Renal cortex interstitium (tissue), 11 donors: ENCODE data around the gene ZNF236. TPM values are rescaled to one million over a fixed set of nuclear protein-coding genes. Genes with fewer than 3 reads are reported as not detected.

Experiments
- DNase-seq, 11 donors: peaks; one replicate each; pipeline ENCODE4 v3.0.0-alpha.2; 2013; ENCODE audit warnings: low read depth in 9 of 11, low spot score in 4 of 11; ENCODE audit errors: extremely low read depth in 1 of 11
- polyA plus RNA-seq, 3 donors: library from polyadenylated mRNA; unstranded; fragments of 120-200 nt; gene quantifications; one replicate each; pipeline ENCODE4 v1.2.1, GENCODE V29; 2013; ENCODE audit not compliant: insufficient read length in 3 of 3

The ZNF236 gene
- polyA plus RNA-seq, 3 donors: 8.8 to 12.3 (median 10.1) TPM

DNA sequence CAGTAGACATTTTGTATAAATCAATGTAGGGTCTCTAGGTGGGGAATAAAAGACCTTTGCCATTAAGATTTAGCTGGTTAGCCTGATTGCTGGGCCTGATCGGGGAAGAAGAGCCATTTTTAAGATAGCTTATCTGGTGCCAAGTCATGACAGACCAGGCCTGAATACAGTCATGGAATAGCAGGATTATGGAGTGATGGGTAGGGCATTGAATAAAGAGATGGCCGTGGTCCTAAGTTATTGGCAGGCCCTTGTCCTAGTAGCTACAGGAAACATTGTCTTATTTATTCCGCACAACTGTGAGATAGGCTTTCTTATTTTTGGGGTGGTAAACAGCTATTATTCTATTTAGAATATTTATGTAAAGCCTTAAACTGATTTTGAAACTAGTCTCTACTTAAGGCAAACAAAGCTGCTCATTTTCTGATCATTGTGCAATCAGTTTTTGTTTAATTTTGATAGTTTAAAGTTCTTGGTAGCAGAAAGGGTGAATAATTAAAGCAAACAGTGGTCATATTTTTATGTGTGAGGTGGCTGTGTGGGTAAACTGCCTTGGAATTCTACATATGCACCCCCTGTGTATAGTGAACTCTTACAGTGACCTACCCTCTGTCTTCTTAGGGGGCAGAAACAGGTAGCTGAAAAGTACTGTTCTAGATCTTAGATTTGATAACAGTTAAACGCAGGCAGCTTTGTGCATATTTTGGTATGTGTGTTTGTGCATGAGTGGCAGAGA is 22.6 kb downstream of the ZNF236 start:
- DNase-seq: no peak

DNA sequence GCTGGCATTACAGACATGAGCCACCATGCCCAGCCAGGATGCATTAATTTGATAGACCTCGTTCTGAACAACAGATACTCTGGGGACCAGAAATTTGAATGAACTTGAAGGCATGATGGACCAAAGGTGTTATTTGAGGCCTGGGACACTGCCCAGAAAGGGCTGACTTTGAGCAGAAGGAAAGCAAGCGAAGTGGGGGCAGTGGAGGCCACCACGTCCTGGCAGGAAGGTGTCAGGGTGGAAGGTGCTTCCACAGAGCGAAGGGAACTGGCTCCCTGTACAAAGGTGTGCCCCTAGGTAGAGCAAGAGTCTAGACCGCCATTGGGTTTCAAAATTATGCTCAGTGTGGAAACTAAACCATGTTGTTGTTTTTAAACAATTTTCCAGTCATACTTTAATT is 23.9 kb downstream of the ZNF236 start:
- DNase-seq: no peak

DNA sequence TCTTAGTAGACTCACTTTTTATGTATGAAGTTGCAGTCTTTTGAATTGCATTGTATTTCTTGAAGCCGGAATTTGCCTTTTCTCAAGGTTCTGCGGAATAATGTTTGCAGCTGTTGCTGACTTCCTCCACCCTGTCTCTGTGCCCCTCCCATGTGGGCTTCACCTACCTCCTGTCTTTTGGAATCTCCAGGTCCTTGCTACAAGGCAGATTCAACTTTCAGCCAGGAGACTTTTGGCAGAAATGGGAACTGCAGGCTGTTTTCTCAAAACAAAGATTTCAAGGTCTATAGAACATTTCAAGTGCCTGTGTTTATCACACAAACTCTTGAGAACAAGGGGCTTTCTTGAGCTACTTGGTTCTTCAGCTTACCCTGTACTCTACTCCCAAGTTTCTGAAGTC is 25.6 kb downstream of the ZNF236 start:
- no peak for DNase-seq

DNA sequence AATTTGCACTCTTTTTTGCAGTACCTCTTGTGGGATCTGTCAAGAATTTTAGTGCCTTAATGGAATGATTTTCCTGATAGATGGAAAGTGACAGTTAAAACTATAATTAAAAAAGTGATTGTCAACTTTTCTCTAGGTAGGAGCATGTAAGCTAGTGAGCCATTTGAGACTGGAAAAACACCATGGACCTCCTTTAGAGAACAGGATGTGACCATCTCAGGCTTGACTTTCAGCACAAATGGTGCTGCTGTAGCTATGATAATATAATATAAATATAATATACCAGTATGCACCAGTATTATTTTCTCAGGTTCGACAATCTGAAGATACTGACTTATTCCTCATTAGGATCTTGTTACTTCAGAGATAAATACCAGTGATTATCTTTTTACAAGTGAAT is 27.8 kb downstream of the ZNF236 start:
- DNase-seq: no peak

DNA sequence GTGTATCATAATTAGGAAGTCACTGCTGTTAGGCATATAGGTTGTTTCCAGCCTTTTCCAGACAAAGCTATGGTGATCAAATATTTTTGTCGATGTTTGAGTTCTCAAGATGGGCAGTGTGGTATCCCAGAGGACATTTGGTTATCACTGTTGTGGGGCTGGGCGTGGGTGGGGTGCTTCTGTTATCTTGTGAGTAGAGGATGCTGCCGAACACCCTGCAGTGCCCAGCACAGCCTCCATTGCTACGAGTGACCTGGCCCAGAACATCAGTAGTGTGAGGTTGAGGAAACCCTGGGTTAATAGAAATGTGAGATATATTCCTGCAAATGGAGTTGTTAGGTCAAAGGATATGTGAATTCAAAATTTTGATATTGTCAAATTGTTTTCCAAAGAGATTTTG is 33.2 kb downstream of the ZNF236 start:
- no peak for DNase-seq

DNA sequence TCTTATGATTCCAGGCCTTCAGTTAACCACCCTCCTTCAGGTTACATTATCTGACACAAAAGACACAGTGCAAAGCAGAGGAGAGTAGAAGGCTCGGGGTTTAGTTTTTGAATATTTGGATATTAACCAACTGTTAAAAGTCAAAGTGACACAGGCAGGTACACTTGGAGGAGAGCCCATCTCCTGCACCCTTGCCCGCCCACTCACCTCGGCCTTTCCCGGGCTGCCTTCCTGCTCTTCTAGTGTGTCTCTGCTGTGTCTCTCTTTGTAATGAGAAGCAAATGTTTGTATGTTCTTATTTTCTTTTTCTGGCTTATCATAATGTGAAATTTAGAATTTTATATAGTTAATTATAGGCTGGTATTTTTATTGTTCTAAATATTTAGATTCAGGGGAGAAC is 35.1 kb downstream of the ZNF236 start:
- DNase-seq: no peak

DNA sequence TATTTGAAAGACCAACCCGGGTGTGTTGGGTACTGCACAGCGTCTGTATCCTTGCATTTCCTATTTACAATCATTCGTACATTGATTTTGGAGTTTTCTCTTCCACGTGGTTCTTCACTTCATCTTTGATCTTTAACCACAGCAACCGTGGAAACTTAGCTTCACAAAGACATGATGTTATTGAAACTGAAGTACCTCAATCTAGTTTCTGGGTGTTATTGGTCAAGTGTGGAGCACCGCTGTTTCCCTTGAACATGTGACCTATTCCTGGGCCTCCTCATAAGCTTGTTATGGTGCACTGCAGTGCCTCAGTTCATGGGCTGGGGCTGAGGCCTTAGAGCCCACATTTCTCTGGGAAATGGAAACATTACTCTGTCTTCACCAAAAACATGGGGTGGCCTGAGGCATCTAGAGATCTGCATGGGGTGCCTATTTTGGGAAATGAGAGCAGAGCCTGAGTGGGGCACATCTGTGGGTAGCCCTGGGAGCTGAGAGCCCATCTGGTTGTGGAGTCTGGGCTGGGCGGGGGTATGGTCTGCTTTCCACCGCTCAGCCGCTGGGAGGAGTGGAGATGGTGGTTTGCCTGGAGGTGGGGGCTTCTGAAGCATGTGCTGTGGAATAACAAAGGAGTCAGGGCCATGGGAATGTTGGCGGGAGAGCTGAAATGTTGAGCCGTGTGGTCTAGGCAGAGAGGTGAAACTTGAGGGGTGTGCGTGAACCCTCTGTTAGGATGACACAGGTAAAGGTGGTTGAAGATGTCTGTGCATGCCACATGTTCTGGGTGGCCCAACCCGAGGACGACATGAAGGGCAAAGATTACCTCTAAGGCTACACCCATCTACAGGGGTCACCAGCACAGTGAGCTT is 37.4 kb downstream of the ZNF236 start:
- DNase-seq: no peak

DNA sequence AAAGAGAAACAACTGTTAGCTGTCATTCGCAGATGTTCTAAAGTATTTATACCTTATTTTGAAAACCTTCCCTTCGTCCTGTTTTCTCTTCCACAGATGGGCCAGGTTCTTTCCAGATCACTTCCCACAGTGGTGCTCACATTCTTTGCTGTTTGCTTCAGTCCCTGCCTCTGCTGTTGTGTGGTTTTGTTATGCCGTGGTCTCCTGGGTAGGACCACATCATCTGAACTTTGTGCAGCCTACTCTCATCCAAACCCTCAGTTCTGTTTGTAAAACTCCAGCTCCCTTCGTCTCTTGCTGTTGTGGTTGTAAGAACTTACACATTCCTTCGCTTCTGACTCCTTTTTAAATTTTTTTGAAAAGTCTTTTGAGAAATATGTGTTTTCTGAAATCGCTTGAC is 38.1 kb downstream of the ZNF236 start:
- no peak for DNase-seq

DNA sequence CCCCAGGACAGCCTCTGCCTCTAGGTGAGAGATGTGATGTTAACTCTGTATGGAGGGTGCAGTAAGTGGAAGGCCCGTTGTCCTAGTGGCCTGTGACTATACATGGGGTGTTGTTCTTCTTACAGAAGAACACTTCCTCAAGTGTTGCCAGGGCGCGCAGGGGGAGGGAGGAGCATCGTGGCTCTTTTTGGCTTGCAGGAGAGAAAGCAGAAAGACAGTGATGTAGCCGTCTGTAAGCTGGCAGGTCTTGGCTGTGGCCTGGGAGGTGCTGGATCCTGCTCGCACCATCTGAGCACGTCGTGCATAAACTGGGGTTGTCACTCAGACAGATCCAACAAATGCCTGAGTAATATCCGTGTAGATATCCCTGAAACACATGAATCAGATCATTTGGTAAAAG is 44.3 kb downstream of the ZNF236 start:
- no peak for DNase-seq

DNA sequence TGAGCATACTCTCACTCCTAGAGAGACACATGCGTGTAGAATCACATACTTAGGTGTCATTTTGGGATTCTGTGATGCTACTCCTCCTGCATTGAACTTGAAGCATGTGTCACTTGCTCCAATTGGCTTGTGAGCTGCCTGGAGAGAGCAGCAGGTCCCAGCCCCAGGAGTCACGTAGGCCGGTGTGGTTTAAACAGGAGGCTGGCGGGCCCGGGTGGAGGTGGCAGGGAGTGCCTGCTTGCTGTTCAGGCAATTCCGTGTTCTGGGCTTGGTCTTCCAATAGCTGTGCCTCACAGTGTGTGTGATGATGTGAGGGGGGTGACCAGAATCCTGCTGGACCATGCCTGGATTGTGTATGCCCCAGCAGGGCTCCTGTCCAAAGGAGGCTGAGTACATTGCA is 51.0 kb downstream of the ZNF236 start:
- no peak for DNase-seq

DNA sequence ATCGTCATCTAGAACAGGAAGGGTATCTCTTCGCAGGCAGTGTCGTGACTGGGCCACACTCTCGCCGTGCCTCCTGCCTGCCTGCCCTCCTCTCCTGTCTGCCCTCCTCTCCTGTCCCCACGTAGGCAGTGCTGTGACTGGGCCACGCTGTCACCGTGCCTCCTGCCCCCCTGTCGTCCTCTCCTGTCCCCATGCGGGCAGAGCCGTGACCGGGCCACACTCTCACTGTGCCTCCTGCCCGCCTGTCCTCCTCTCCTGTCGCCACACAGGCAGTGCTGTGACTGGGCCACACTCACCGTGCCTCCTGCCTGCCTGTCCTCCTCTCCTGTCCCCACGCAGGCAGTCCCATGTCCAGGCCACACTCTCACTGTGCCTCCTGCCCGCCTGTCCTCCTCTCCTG is 51.4 kb downstream of the ZNF236 start:
- no peak for DNase-seq

DNA sequence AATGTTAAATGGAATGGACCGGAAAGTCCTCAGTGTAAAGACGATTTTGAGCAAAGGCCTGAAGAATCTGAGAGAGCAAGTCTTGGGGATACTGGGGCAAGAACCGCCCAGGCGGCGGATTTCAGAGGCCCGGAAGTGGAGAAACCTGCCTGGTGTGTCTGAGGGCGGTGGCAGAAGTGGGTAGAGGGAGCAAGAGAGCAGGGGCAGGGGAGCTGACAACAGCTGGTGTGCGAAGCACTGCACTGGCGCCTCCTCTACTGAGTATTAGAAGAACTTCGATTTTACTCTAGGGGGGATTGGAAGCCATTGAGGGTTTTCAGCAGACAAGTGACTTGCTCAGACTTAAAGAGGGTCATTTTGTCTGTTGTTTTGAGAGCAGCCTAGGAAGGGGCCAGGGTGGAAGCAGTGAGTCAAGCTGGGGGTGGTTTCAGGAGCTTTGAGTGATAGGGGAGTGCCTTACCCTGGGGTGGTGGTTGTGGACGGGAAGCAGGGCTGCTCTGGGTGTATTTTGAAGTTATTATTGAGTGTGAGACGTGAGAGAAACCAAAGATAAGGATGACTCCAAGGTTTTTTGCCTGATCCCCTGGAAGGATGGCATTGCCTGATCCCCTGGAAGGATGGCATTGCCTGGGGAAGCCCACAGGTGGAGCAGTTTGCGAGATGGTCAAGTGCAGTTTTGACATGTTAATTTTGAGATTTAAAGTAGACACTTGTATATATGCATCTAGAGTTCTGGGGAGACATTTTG is 52.5 kb downstream of the ZNF236 start:
- DNase-seq: no peak

DNA sequence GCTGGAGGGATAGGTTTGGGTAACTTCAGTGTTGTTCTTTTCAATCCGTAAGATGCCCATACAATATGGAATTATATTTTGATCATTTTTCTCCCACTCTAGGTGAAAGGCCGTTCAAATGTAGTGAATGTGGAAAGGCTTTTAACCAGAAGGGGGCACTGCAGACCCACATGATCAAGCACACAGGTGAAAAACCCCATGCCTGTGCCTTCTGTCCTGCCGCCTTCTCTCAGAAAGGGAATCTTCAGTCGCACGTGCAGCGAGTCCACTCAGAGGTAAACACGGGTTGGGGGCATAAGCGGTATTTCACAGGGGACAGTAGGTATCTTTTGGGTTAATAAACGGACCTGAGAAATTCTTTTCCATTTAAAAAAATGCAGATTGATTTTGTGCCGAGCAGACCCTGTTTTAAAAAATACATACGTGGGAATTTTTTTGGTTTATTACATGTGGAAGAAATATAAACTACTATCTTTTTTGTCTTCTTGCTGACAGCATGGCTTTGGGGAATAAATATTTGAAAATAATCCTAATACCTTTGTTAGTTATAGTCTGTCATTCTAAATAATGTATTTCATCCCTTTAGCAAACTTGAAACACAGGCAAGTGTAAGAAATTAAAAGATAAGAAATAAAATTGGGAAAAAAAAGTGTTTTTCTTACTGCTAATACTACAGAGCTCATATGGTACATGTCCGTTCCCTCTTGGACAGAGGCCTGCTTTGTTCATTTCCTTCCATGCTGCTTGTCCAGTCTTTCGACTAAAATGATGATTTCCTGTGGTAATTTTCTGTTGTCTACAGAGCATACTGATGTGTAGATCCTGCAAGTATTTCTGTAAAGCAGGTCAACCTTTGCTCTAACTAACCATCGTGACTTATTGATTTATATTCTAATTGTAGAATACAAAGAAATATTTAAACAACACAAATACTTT is 53.3 kb downstream of the ZNF236 start:
- DNase-seq: peak; percentile 9 to 38 (median 20)

DNA sequence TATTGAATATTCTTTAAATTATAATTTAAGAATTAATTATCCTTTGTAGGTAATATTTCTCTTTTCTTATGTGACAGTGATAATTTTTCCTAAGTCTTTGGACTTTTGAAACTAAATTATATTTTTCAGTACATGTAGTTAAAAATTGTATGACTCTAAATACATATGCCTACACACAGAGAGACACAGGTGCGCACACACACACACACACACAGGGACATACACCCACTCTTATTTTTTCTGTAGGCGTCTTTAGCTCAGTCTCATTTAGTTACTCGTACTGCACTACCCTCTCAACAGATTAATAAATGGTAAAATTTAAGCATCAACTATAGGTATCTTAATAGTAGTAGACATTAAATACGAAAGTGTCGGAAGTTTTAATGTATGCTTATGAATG is 56.1 kb downstream of the ZNF236 start:
- no peak for DNase-seq

DNA sequence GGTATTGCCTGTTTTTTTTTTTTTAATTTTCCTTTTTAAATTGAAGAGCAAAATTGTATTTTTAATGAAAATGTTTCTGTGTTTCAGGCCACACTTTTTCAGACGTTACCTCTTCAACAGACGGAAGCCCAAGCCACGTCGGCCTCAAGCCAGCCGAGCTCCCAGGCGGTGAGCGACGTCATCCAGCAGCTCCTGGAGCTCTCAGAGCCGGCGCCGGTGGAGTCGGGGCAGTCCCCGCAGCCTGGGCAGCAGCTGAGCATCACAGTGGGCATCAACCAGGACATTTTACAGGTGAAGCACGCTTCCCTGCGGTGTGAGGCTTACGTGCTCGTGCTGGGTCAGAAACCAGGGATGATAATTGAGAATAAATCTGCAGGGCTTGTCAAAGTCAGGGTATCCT is 57.7 kb downstream of the ZNF236 start:
- DNase-seq: no peak

DNA sequence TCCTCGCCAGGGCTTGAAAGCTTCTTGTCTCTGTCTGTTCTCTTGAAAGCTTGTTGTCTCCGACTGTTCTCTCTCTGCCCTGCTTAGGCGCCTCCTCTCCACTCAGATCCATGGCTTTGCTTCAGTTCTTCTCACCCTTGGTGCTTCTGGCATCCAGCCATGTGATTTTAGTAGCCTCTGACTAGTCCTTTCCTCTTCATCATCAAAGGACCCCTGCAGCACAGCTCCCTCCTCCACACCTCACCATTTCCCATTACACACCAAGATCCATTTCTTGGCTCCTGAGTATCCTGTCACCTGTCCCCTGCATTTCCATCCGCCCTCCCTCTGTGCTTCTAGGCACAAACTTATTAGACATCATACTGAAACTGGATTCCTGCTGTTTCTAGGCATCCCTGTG is 59.4 kb downstream of the ZNF236 start:
- no peak for DNase-seq

DNA sequence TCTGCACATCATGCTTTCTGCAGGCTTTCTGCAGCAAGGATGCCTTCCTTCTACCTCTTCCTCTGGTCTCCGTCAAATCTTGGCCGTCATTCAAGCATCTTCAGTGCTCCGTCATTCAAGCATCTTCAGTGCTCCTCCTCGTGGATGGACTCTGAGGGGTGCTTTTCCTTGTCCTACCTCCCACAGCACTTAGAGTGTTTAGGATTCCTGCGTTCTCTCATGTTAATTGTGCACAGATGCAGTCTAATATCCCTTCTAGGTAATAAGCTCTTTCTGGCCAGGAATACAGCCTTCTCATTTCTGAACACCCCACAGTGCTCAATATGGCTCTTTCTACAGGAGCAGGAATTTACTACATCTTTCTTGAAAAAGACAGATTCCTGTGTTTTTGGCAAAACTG is 59.8 kb downstream of the ZNF236 start:
- no peak for DNase-seq

DNA sequence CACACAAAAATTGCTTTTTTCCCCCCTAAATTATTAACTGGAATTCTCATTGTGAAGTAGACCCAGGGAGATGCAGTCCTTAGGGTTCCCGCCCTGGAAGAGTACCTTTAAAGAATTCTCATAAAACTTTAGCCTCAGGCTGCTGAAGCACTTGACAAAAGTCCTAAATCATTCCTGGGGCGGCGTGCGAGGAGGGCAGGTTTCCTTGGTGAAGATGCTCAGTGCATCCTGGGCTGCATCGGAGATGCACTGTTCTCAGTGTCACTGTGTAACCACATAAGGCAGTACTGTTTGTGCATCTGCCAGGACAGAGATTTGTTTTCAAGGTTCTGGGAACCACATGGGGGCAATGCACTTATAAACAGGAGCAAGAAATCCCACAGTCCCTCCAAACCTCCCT is 62.6 kb downstream of the ZNF236 start:
- DNase-seq: no peak

DNA sequence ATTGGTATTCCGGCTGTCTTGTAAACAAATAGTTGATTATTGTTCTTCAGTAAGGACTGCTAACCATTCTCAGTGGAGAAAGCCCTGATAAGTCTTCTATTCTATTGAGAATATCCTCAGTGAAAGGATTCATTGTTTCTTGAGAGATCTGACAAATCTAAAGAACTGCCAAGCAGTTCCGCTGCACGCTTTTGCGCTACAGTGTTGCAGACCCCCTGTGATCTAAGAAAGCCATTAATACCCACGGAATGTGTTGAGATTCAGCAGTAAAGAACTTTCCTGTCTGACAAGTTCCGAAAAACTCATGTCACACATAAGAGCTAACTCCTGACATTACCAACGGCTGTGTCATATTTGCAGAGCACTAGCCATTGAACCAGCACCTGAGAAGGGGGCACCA is 63.8 kb downstream of the ZNF236 start:
- DNase-seq: no peak
